HG02588 (cell line): ENCODE data around the gene FREM2.

ENCODE experiments used
- ATAC-seq: cut with Tn5 transposase; IDR thresholded peaks from one replicate; pipeline ENCODE4 v1.9.1; 2021; ENCODE audit warnings: mild to moderate bottlenecking, moderate library complexity; ENCODE audit not compliant: unreplicated experiment

Gene FREM2, protein sequence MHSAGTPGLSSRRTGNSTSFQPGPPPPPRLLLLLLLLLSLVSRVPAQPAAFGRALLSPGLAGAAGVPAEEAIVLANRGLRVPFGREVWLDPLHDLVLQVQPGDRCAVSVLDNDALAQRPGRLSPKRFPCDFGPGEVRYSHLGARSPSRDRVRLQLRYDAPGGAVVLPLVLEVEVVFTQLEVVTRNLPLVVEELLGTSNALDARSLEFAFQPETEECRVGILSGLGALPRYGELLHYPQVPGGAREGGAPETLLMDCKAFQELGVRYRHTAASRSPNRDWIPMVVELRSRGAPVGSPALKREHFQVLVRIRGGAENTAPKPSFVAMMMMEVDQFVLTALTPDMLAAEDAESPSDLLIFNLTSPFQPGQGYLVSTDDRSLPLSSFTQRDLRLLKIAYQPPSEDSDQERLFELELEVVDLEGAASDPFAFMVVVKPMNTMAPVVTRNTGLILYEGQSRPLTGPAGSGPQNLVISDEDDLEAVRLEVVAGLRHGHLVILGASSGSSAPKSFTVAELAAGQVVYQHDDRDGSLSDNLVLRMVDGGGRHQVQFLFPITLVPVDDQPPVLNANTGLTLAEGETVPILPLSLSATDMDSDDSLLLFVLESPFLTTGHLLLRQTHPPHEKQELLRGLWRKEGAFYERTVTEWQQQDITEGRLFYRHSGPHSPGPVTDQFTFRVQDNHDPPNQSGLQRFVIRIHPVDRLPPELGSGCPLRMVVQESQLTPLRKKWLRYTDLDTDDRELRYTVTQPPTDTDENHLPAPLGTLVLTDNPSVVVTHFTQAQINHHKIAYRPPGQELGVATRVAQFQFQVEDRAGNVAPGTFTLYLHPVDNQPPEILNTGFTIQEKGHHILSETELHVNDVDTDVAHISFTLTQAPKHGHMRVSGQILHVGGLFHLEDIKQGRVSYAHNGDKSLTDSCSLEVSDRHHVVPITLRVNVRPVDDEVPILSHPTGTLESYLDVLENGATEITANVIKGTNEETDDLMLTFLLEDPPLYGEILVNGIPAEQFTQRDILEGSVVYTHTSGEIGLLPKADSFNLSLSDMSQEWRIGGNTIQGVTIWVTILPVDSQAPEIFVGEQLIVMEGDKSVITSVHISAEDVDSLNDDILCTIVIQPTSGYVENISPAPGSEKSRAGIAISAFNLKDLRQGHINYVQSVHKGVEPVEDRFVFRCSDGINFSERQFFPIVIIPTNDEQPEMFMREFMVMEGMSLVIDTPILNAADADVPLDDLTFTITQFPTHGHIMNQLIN (N-terminal part only)

GRCh38 chr13:38686577-38687245 is at the start of gene FREM2:
TSS of gene FREM2 (plus strand) at chr13:38687077. CDS start at chr13:38687345, 268 bp downstream.
- ATAC-seq = no peak

DNA sequence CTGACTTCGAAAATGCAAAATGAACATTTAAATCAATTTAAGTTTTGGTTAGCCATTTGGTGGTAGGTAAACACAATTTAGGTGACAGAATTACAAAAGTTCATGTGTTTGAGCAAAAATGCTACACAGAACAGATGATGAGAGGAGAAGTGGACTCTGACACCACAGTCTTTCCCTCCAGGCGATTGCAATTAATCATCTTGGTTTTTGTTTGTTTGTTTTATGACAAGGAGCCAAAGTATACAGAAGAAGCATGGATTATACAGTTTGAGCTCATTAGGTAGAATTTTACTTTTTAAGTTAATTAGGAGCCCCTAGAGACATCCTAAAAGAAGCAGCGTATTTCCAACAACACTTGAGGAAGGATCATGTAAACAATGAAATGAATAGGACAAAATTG is 49.3 kb upstream of the FREM2 start:
- no peak for ATAC-seq

DNA sequence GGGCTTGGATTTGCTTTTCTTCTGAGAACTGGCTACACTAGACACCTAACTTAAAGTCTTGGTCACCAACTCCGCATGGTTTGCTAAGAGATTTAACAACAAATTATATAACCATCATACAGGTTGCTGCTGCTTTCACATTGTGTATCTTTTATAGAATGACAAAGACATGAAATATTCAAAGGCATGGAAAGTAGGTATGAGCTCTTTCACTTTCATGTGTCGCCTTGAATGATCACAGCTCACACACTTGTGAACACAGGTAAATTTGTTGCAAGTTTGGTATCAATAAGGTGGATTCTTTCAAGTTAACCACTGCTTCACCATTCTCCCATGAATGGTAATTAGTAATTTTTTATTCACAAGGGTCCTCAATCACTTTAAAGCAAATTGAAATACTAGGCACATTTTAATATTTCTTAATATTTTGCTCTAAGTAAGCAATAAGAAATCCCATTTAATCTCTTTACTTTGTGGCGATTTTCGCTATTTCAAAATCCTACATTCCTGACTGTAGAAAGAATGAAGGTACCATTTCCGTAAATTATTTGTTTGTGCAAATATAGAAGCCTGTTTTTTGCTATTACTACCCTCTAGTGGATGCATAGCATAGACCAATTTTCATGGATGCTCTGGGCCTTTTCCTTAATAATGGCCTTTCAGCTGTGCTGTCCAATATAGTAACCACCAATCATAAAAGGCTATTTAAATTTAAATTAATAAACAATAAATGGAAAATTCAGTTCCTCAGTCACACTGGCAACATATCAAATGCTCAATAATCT is 45.5 kb upstream of the FREM2 start:
- ATAC-seq = no peak

- ATAC-seq = no peak
Measured at GRCh38 chr13:38647312-38647711, 39.6 kb upstream of the FREM2 start.

- no peak for ATAC-seq
Measured at GRCh38 chr13:38648912-38649311, 38.0 kb upstream of the FREM2 start.

- ATAC-seq = no peak
Measured at GRCh38 chr13:38656699-38657098, 30.2 kb upstream of the FREM2 start.

GRCh38 chr13:38657191-38657590 is 29.7 kb upstream of the FREM2 start:
- ATAC-seq = no peak

- no peak for ATAC-seq
Measured at GRCh38 chr13:38658906-38659305, 28.0 kb upstream of the FREM2 start.

DNA sequence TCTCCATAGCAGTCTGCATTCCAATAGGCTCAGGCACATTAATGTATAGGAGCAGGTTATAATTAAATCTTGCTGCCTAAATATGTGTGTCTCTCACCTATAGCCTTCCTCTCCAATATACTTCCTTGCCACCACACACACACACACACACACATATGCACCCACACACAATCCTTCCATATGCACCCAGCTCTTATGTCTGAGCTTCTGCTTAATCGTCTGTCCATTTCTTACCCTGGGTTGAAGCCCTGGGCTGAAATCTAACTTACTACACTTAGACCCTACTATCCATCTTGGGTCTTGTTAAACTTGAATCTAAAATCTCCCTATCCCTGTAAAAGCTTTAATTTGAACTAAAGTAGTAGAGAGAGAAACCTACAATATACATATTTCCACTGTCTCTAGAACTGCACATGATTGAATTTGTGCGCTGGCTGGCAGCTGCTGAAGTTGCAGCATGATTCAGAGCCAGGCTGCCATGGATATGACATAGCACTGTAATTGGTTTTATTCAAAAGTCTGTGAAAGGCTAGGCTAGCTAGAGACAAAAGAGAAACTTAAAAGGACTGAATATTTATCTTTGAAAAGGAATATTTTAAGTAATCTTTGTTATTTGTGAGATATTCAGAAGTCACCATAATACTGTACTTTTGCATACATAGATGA is 25.7 kb upstream of the FREM2 start:
- ATAC-seq = no peak

DNA sequence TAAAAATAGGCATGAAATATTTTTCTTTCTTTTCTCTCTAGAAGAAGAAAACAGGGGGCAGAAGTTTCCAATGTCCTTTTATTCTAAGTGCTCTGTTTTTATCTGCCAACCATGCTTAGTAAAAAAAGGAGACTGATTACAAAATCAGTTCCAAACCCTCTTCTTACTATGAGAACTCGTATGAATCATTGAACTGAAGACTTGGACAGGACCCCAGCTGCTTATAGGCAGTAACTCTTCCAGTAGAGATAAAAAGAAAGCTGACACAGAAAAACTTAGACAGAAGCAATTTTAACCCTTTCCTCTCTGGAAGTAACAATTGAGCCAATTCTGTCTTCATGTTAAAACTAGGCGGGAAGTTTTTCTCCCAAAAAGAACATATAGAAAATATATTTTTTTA is 24.5 kb upstream of the FREM2 start:
- no peak for ATAC-seq

DNA sequence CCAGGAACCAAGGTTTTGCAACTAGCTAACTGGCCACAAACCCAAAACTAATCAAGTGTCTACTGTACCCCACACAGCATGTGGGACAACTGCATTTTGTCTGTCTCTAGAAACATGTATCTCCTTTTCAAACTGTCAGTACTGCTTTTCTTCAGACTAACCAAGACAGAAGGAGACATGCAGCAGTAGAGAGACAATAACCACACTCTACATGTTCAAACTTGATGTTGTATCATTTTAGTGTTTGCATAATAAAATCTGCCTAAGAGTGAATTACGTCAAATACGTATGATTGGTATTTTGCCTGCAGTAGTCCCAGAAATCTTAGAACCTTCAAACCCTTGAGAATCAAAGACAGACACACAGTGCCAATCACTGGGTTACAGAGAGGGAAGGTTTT is 22.0 kb upstream of the FREM2 start:
- ATAC-seq = no peak

DNA sequence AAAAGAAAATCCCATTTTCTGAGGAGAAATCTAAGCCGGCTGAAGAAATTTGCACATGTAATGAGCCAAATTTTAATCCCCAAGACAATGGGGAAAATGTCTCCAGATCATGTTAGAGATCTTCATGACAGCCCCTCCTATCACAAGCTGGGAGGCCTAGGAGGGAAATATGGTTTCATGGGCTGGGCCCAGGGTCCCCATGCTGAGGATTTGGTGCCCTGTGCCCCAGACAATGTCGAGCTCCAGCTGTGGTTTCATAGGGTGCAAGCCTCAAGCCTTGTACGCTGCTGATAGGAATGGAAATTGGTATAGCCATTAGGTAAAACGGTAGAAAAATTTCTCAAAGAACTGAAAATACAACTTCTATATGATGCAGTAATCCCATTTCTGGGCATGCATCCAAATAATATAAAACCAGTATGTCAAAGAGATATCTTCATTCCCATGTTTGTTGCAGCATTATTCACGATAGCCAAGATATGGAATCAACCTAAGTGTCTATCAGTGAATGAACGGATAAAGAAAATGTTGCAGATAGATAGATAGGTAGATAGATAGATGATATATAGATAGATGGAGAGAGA is 19.3 kb upstream of the FREM2 start:
- ATAC-seq = no peak

DNA sequence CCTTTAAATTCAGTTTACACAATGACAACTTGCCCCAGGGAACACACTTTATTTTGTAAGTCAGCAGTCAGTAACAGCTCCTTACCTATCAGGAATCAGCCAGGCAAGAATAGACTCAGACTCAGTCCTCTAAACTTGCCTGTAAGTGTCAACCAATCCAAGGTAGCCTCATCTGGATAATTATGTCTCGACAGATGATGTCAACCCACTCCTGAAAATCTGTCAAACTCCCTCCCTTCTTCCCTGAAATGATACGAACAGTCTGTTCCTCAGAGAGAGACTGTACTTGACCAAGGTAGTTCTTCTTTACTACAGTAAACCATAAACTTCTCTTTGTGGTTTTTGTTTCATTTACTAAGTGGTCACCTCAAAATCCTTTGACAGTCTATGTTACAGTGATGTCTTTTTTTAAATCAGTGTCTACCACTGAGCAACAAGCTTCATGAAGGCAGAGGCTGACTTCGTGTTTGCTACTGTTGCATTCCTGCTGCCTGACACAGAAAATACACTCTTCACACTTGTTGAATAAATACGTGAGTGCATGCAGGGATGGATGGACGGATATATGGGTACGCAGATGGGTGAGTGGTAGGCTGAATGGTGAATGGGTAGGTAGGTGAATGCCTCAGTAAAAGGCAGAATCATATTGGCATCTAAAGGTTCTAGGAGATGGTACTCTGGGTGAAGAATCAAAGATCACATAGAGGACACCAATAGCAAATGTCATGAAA is 17.5 kb upstream of the FREM2 start:
- no peak for ATAC-seq

GRCh38 chr13:38670627-38671026 is 16.2 kb upstream of the FREM2 start:
- ATAC-seq = no peak

GRCh38 chr13:38671980-38672379 is 14.9 kb upstream of the FREM2 start:
- no peak for ATAC-seq

GRCh38 chr13:38674208-38674607 is 12.7 kb upstream of the FREM2 start:
- ATAC-seq = no peak

DNA sequence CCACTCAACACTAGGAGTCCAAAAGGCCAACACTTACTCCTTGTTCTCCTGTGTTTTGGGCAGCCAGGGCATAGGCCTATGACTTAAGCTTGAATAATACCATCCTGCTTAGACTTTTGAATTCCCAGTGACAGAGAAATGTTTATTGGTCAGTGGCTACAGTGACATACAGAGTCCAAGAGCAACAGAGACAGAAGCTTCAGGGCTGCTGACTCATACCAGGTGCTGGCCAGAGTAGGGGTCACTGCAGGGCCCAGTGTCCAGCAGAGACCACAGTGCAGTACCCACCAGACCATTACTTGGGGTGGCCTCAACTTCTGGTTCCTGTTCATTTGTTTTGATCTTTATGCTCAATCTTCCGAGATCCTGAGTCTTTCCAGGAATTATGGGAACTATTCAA is 6.0 kb upstream of the FREM2 start:
- ATAC-seq = no peak

- ATAC-seq = no peak
Measured at GRCh38 chr13:38684714-38685113, 2.2 kb upstream of the FREM2 start.
